CD4-positive, alpha-beta T cell treated with Interleukin-17A for 1 hour (primary cell): Measurements from ENCODE around the gene RNF157.
"Not testable (repeated sequence)": the region's sequence is repeated elsewhere in the genome, so short reads cannot be mapped to it uniquely, and the experiment has no call there.

Experiments
- DNase-seq: peaks from one replicate; pipeline ENCODE4 v3.0.0-alpha.2; 2020

The RNF157 gene

GRCh38 chr17:76232342-76232741, 8.0 kb downstream of the RNF157 start:
- DNase-seq, result no peak

DNA sequence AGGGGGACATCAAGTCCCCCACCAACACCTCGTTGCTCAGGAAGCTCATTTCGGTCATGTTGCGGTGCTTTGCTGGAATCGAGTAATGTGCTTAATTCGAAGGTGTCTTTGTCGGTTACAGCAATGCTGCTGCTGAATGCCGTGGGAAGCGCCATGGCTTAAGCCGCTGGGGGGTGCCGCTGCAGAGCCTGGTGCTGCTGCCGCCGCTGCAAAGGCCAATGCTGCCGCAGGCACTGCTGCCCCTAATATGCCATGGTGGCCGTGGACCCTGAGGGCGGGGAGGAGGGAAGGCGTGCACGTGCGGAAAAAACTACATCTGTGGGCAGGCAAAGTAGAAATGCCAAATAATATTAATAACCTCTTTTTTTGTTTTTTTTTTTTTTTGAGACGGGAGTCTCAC, 13.5 kb downstream of the RNF157 start:
- DNase-seq, result not testable (repeated sequence)

DNA sequence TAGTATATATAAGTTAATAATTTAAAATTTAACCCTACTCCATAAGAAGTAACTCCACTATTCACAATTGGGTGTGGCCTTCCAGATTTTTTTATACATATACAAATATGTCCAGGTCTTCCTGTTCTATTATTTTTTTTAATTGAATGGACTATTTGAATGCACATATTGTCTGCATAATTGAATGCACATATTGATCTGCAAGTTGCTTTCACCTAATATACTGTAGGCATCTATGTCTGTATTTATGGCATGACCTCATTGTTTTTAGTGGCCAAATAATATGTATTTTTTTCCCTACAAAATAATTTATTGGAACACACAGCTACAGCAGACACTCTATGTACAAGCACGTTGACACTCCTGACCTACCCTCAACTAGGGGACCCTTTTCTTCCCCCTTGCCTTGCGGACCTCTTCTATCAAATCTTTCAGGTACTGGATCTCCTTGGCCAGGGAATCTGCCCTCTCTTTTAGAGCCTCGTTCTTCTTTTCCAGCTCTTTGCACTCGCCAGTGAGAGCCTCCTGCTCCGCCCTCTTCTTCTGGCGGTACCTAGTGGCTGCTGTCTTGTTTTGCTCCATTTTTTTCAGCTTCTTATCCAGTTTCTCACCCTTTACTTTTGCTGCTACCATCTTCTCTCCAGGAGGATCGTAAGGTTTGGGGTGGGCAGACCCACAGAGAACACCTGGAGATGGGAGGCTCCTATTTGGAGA, 14.8 kb downstream of the RNF157 start:
- DNase-seq, result not testable (repeated sequence)

DNA sequence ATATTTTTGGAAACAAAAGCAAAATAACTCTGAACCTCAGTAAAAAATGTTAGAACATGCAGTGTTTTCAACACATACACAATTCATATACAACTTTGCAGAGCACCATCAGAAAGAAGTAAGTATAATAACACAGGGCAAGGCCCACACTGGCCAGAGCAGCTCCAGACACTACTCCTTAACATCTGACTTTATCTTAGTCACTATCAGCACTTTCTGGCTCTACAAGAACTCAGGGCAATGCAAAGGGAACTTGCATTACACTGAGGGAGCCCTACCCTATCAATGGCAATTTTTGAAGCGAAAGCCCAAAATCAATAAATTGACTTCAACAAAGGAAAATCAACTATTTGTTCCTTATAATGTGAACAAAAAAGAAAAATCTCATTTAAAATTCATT, 16.5 kb downstream of the RNF157 start:
- no peak for DNase-seq

DNA sequence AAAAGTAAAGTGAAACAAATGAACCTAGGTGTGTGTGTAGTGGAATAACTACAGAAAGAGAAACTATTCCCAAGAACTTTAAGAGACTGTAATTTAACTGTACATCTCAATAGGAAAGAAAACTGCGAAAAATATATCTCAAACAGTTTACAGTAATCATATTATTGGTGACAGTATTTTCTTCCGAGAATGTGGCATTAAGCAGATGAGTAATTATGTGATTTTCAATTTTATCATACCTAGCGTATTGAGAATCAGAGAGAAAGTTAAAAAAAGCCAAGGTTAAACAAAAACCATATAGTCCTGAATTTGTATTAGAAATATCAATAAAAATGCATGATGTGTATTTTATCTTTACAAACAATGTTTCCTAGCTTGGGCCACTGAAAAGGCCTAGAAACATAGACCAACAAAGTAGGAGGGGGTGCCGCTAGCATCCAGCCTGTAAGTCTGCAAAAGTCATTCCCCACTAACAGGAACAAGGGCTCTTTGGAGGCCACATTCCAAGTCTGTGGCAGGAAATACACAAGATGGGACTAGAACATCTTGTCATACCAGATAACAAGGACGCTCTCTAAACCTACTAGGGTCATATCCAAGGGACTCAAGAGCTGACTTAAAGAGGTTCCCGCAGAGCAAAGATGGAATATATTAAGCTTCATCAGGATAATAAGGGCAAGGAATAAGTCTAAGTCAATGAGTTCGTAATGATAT, 20.5 kb downstream of the RNF157 start:
- no peak for DNase-seq

- no peak for DNase-seq
These were observed 23.2 kb downstream of the RNF157 start for GRCh38 chr17:76217081-76217480.

GRCh38 chr17:76213491-76213890, 26.8 kb downstream of the RNF157 start:
- no peak for DNase-seq

- DNase-seq, result peak; percentile 39
These were observed 32.2 kb downstream of the RNF157 start for GRCh38 chr17:76208120-76208519.

- DNase-seq, result no peak
These were observed 32.8 kb downstream of the RNF157 start for GRCh38 chr17:76207275-76208059.

- DNase-seq, result not testable (repeated sequence)
These were observed 34.6 kb downstream of the RNF157 start for GRCh38 chr17:76205542-76206144.

- DNase-seq, result no peak
These were observed 36.0 kb downstream of the RNF157 start for GRCh38 chr17:76204277-76204676.

DNA sequence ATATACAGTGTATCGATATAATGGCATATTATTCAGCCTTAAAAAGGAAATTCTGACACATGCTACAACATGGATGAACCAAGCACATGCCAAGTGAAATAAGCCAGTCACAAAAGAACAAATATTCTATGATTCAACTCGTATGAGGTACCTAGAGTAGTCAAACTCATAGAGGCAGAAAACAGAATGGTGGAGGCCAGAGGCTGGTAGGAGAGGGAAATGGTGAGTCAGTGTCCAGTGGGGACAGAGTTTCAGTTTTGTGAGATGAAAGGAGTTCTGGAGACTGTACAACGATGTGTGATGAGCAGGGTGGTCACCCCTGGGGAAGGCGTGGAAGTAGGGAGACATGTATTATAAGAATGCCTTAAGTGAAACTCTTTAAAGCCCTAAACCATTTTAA, 39.9 kb downstream of the RNF157 start:
- DNase-seq, result no peak

DNA sequence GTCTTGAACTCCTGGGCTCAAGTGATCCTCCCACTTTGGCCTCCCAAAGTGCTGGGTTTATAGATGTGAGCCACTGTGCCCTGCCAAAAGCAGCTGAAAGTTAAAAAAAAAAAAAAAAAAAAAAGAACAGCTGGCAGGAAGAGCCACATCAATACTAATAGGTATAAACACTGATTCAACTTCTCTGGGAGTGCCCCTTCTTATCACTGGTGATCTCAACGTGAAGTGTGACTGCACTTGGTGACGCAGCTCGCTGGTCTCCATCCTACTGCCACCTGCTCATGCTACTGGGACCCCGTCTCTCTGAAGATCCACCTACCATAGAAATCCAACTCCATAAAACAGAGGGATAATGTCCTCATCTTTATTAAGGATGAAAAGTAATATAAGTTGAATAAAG, 40.8 kb downstream of the RNF157 start:
- peak; percentile 87 for DNase-seq

DNA sequence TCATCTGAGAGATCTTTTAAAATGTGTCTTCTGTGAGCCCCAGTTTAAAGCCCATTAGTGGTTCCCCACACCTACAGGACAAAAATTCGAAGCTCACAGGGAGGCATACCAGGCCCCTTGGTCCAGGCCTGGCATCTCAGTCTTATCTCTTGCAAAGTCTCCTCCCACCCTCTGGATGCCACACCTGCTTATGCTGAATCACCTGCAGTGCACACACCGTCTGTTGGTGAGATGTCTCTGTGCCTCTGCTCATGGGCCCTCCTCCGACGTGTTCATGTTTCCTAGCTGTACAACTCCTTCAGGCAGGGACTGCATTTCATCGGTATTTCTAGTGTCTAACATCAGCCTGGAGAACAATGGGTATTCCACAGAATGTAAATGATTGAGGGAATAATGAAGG, 41.6 kb downstream of the RNF157 start:
- DNase-seq, result no peak

DNA sequence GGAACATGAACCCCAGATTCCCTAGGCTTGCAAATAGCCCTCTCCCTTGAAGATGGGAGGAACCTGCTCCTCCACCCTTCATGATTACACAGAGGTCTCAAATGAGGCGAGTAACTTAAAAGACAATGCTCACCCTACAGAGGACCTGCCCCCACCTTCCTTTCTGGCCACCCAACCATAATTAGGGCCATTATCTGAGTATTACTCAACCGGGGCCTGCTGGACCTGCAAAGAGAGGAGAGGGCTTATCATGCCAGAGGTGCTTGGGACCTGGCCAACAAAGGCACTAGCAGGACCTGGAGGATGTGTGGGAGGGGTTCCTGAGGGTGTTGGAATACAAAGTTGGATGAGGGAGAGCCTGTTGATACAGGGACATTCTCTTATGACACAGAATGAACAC, 42.4 kb downstream of the RNF157 start:
- no peak for DNase-seq

- DNase-seq, result no peak
These were observed 43.6 kb downstream of the RNF157 start for GRCh38 chr17:76196675-76197074.

- no peak for DNase-seq
These were observed 44.8 kb downstream of the RNF157 start for GRCh38 chr17:76195281-76196096.

- peak; percentile 38 for DNase-seq
These were observed 46.7 kb downstream of the RNF157 start for GRCh38 chr17:76193591-76193990.

- DNase-seq, result peak; percentile 87
These were observed 48.4 kb downstream of the RNF157 start for GRCh38 chr17:76191896-76192295.

DNA sequence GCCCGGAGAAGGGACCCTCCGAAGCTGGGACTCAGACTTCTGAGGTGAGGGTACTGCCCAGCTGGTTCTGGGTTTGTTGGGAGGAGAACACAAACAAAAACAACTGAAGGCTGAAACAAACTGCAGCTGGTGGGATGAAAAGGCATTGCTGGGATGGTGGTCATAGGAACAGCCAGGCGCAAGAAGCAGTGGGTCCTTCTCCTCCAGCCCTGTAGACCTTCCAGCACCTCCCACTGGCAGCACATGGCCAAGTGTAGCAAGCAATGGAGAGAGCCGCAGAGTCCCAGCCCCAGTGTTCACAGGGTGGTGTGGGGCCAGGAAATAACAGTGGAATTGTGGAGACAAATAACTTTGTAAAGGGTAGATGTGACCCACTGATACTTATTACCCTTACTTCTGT, 50.6 kb downstream of the RNF157 start:
- DNase-seq, result no peak

- no peak for DNase-seq
These were observed 51.0 kb downstream of the RNF157 start for GRCh38 chr17:76189247-76189646.

- no peak for DNase-seq
These were observed 51.9 kb downstream of the RNF157 start for GRCh38 chr17:76188213-76189016.
